DND-41 (cell line): ENCODE results near the gene ILK.

Experiments used
- CTCF ChIP-seq: IDR thresholded peaks from 2 replicates; pipeline ENCODE4 v1.5.1; 2012; ENCODE audit warnings: borderline replicate concordance, low read length, moderate library complexity, mild to moderate bottlenecking; ENCODE audit not compliant: poor library complexity, severe bottlenecking; ENCODE audit errors: extremely low read depth
- EZH2 ChIP-seq: IDR thresholded peaks from 3 replicates; pipeline ENCODE4 v1.6.1; 2012; ENCODE audit warnings: borderline replicate concordance, low read depth, mild to moderate bottlenecking, moderate library complexity, low read length, inconsistent platforms; ENCODE audit not compliant: severe bottlenecking

- TF ChIP-seq CTCF, result no peak
- no peak for TF ChIP-seq EZH2
Observed at GRCh38 chr11:6634534-6634933, 31.0 kb downstream of the ILK start.
